HG02642 (cell line): Measurements from ENCODE around the gene SMG1.
A peak's percentile ranks its signal among the peaks of the same experiment; 100 is the strongest.
"Not testable (repeated sequence)": the region's sequence is repeated elsewhere in the genome, so short reads cannot be mapped to it uniquely, and the experiment has no call there.

ENCODE experiments used
- ATAC-seq: cut with Tn5 transposase; IDR thresholded peaks from one replicate; pipeline ENCODE4 v1.9.1; 2021; ENCODE audit warnings: mild to moderate bottlenecking; ENCODE audit not compliant: unreplicated experiment, poor library complexity

The SMG1 gene

GRCh38 chr16:18776334-18776733 is 149.9 kb downstream of the SMG1 start:
- not testable (repeated sequence) for ATAC-seq

GRCh38 chr16:18774651-18775050 is 151.6 kb downstream of the SMG1 start:
- not testable (repeated sequence) for ATAC-seq

GRCh38 chr16:18772171-18772570 is 154.0 kb downstream of the SMG1 start:
- ATAC-seq, result not testable (repeated sequence)

GRCh38 chr16:18770336-18770962 is 155.8 kb downstream of the SMG1 start:
- ATAC-seq, result not testable (repeated sequence)

- peak; percentile 62 for ATAC-seq
These were observed 159.0 kb downstream of the SMG1 start for GRCh38 chr16:18767217-18767616.

GRCh38 chr16:18762713-18763112 is 163.5 kb downstream of the SMG1 start:
- peak; percentile 47 for ATAC-seq

GRCh38 chr16:18759598-18760520 is 166.3 kb downstream of the SMG1 start:
- peak; percentile 60 for ATAC-seq

GRCh38 chr16:18757960-18758660 is 168.1 kb downstream of the SMG1 start:
- ATAC-seq, result peak; percentile 38

GRCh38 chr16:18756639-18757038 is 169.6 kb downstream of the SMG1 start:
- not testable (repeated sequence) for ATAC-seq
